H1 (cell line): ENCODE results near the gene MMP12. TPM values are rescaled to one million over a fixed set of nuclear protein-coding genes. Genes with fewer than 3 reads are reported as not detected.

Experiments used
- CTCF ChIA-PET: fragments of 300-600 bp; sonication (Branson Sonifier 250); formaldehyde crosslinking; loops from one replicate; lab custom pipeline; 2021; ENCODE audit not compliant: partially characterized antibody; lab: Charles Lee
- POLR2A ChIA-PET: fragments of 300-600 bp; sonication (Branson Sonifier 250); formaldehyde crosslinking; loops from one replicate; lab custom pipeline; 2021; ENCODE audit warnings: inconsistent platforms; ENCODE audit not compliant: partially characterized antibody; lab: Charles Lee
- DNase-seq, 2 experiments: peaks; one replicate each; pipeline versions ENCODE4 v3.0.0 to v3.0.0-alpha.2; 2010 to 2022; ENCODE audit warnings: low spot score in 2 of 2, low read depth in 1 of 2, mixed read lengths in 1 of 2
- FAIRE-seq: peaks from 2 replicates; lab custom pipeline; 2011; peaks lifted over from hg19 to GRCh38; lab: Jason Lieb, UNC
- H2AFZ ChIP-seq: 2 replicates; pipeline ENCODE4 v1.8.1; 2012; ENCODE audit warnings: low read length, inconsistent platforms
- H2AK5ac ChIP-seq: 2 replicates; pipeline ENCODE4 v1.6.1; 2013; ENCODE audit warnings: low read depth, low read length
- H2BK120ac ChIP-seq: replicated peaks from 2 replicates; pipeline ENCODE3; 2013; ENCODE audit warnings: low read depth, low read length, inconsistent platforms
- H2BK12ac ChIP-seq: 2 replicates; pipeline ENCODE4 v1.6.1; 2013; ENCODE audit warnings: low read depth, low read length
- H2BK15ac ChIP-seq: 2 replicates; pipeline ENCODE4 v1.6.1; 2013; ENCODE audit warnings: low read length
- H2BK20ac ChIP-seq: 2 replicates; pipeline ENCODE4 v1.6.1; 2013; ENCODE audit warnings: low read length
- H2BK5ac ChIP-seq: 2 replicates; pipeline ENCODE4 v1.6.1; 2013; ENCODE audit warnings: low read depth, low read length
- H3K14ac ChIP-seq: 2 replicates; pipeline ENCODE4 v1.6.1; 2013; ENCODE audit warnings: inconsistent platforms; ENCODE audit not compliant: insufficient read length
- H3K18ac ChIP-seq: 2 replicates; pipeline ENCODE4 v1.6.1; 2013; ENCODE audit warnings: low read length; ENCODE audit errors: extremely low read depth
- H3K23ac ChIP-seq: 2 replicates; pipeline ENCODE4 v1.6.1; 2013; ENCODE audit warnings: inconsistent platforms; ENCODE audit not compliant: insufficient read length
- H3K23me2 ChIP-seq: 2 replicates; pipeline ENCODE4 v1.6.1; 2013; ENCODE audit warnings: low read depth, low read length
- H3K27ac ChIP-seq: 2 replicates; pipeline ENCODE4 v1.6.1; 2011; ENCODE audit warnings: low read depth, low read length, inconsistent platforms
- H3K27me3 ChIP-seq, 4 experiments: replicated peaks in 1 of 4; 1 replicate in 1 of 4; 2 replicates in 3 of 4; pipeline versions ENCODE4 v1.6.1 to v1.8.1; 2011 to 2013; ENCODE audit warnings: low read length in 3 of 4, mild to moderate bottlenecking in 3 of 4, inconsistent platforms in 2 of 4, mixed read lengths in 2 of 4, moderate library complexity in 1 of 4; ENCODE audit not compliant: control insufficient read depth in 3 of 4, insufficient read depth in 3 of 4; ENCODE audit errors: extremely low read depth in 1 of 4
- H3K36me3 ChIP-seq, 4 experiments: 2 replicates each; pipeline versions ENCODE4 v1.6.1 to v1.8.1; 2011 to 2013; ENCODE audit warnings: mild to moderate bottlenecking in 4 of 4, low read length in 3 of 4, moderate library complexity in 2 of 4, control low read depth in 1 of 4, inconsistent platforms in 1 of 4; ENCODE audit not compliant: insufficient read depth in 4 of 4, control insufficient read depth in 2 of 4
- H3K4ac ChIP-seq: replicated peaks from 2 replicates; pipeline ENCODE3; 2013; ENCODE audit warnings: low read length, low read depth, mixed read lengths, inconsistent platforms; ENCODE audit not compliant: insufficient read length
- H3K4me1 ChIP-seq, 4 experiments: replicated peaks in 1 of 4; 1 replicate in 1 of 4; 2 replicates in 3 of 4; pipeline versions ENCODE4 v1.6.1 to v1.8.1; 2011 to 2013; ENCODE audit warnings: low read length in 3 of 4, inconsistent platforms in 2 of 4, mixed read lengths in 1 of 4; ENCODE audit not compliant: insufficient read depth in 4 of 4, control insufficient read depth in 3 of 4
- H3K4me2 ChIP-seq, 2 experiments: 2 replicates each; pipeline versions ENCODE4 v1.6.1 to v1.8.1; 2011 to 2013; ENCODE audit warnings: low read depth in 2 of 2, low read length in 2 of 2, control low read depth in 1 of 2, inconsistent platforms in 1 of 2, mild to moderate bottlenecking in 1 of 2; ENCODE audit not compliant: insufficient read depth in 1 of 2
- H3K4me3 ChIP-seq, 4 experiments: fragments of 200-600, 300-600 bp in 1 of 4; sonication (generic), shearing (Covaris generic), sonication (Bioruptor Twin) in 1 of 4; 2 replicates each; pipeline versions ENCODE4 v1.5.1 to v1.8.1; 2011 to 2016; ENCODE audit warnings: low read length in 4 of 4, low read depth in 3 of 4, control low read depth in 2 of 4, inconsistent platforms in 2 of 4, mild to moderate bottlenecking in 2 of 4, mixed read lengths in 1 of 4, moderate library complexity in 1 of 4; ENCODE audit not compliant: insufficient read depth in 2 of 4; ENCODE audit errors: extremely low read depth in 1 of 4
- H3K56ac ChIP-seq: replicated peaks from 2 replicates; pipeline ENCODE3; 2013; ENCODE audit warnings: low read depth, mild to moderate bottlenecking, mixed read lengths, low read length, inconsistent platforms; ENCODE audit not compliant: insufficient read length
- H3K79me1 ChIP-seq: 2 replicates; pipeline ENCODE4 v1.6.1; 2013; ENCODE audit warnings: low read depth, low read length, control low read depth
- H3K79me2 ChIP-seq, 2 experiments: 2 replicates each; pipeline versions ENCODE4 v1.6.1 to v1.8.1; 2012 to 2013; ENCODE audit warnings: low read length in 2 of 2, mild to moderate bottlenecking in 2 of 2, inconsistent platforms in 1 of 2; ENCODE audit not compliant: insufficient read depth in 2 of 2, control insufficient read depth in 1 of 2
- H3K9ac ChIP-seq, 4 experiments: replicated peaks in 1 of 4; 1 replicate in 1 of 4; 2 replicates in 3 of 4; pipeline versions ENCODE4 v1.6.1 to v1.8.1; 2011 to 2013; ENCODE audit warnings: low read depth in 3 of 4, low read length in 3 of 4, control low read depth in 2 of 4, mild to moderate bottlenecking in 2 of 4, moderate library complexity in 2 of 4, inconsistent platforms in 1 of 4; ENCODE audit errors: extremely low read depth in 1 of 4
- H3K9me3 ChIP-seq, 2 experiments: 2 replicates each; pipeline versions ENCODE4 v1.6.1 to v1.8.1; 2012 to 2013; ENCODE audit warnings: mild to moderate bottlenecking in 2 of 2, moderate library complexity in 2 of 2, control low read depth in 1 of 2, inconsistent platforms in 1 of 2, low read depth in 1 of 2, low read length in 1 of 2, mixed read lengths in 1 of 2; ENCODE audit not compliant: insufficient read depth in 2 of 2
- H4K20me1 ChIP-seq, 2 experiments: replicated peaks in 1 of 2; 2 replicates each; pipeline versions ENCODE3 to v1.8.1; 2011 to 2013; ENCODE audit warnings: inconsistent platforms in 2 of 2, low read length in 2 of 2, mild to moderate bottlenecking in 1 of 2; ENCODE audit not compliant: insufficient read depth in 2 of 2, control insufficient read depth in 1 of 2
- H4K5ac ChIP-seq: 2 replicates; pipeline ENCODE4 v1.6.1; 2013; ENCODE audit warnings: low read length, low read depth, mixed read lengths, inconsistent platforms; ENCODE audit not compliant: insufficient read length
- H4K8ac ChIP-seq: 2 replicates; pipeline ENCODE4 v1.8.0; 2013; ENCODE audit warnings: mild to moderate bottlenecking, moderate library complexity, low read length, inconsistent platforms; ENCODE audit not compliant: insufficient read depth; ENCODE audit errors: extremely low read depth
- H4K91ac ChIP-seq: replicated peaks from 2 replicates; pipeline ENCODE3; 2013; ENCODE audit warnings: low read length, mixed read lengths, inconsistent platforms; ENCODE audit not compliant: insufficient read length
- EP300 ChIP-seq, 2 experiments: IDR thresholded peaks; 1 replicate in 1 of 2; 2 replicates in 1 of 2; pipeline ENCODE4 v1.6.1; 2011 to 2012; ENCODE audit warnings: low read depth in 2 of 2, low read length in 2 of 2, mild to moderate bottlenecking in 2 of 2, borderline replicate concordance in 1 of 2, inconsistent platforms in 1 of 2, moderate library complexity in 1 of 2
- TAF1 ChIP-seq: IDR thresholded peaks from 2 replicates; pipeline ENCODE4 v1.6.1; 2011; ENCODE audit warnings: mild to moderate bottlenecking, low read depth, low read length
- ZNF274 ChIP-seq: IDR thresholded peaks from 2 replicates; pipeline ENCODE4 v1.7.0; 2012; ENCODE audit warnings: low read length, borderline replicate concordance; ENCODE audit errors: extremely low read depth
- WGBS, 2 experiments: shearing (Covaris generic) in 1 of 2; methylation state at CpG; one replicate each; pipeline versions ENCODE4 v1.1.6 to v1.1.7; 2013 to 2015; ENCODE audit warnings: low lambda C conversion rate in 2 of 2, mixed read lengths in 2 of 2, inconsistent platforms in 1 of 2, low coverage in 1 of 2, missing lambda C conversion rate in 1 of 2; ENCODE audit not compliant: insufficient replicate concordance in 2 of 2, insufficient coverage in 1 of 2, insufficient read length in 1 of 2; ENCODE audit errors: extremely low coverage in 1 of 2, missing lambda C conversion rate in 1 of 2; 5-methylcytosine and 5-hydroxymethylcytosine counted together
- polyA plus RNA-seq, 7 experiments: library from polyadenylated mRNA; depleted of rRNA in 3 of 7; stranded (reverse) in 5 of 7; unstranded in 2 of 7; fragments of >200 nt in 5 of 7; fragments of 200-250 nt in 2 of 7; gene quantifications; 1 replicate in 5 of 7; 2 replicates in 1 of 7; 4 replicates in 1 of 7; pipeline versions ENCODE4 v1.2.1 to v1.2.3, GENCODE V29; 2011 to 2013; ENCODE audit warnings: missing spikeins in 2 of 7, mixed read lengths in 2 of 7
- total RNA-seq: library from RNA; stranded (reverse); fragmentation: NEBNext Ultra II Directional; extraction: Animal tissue kit (Norgen Biotek cat#: 25700); gene quantifications from 2 replicates; pipeline ENCODE4 v1.2.1, GENCODE V29; 2021

MMP12 gene
- total and polyA plus RNA-seq, 2 of the 8 experiments (the other 6 are each of a cell fraction or from before 2014, with no cell fraction given) = not detected

DNA sequence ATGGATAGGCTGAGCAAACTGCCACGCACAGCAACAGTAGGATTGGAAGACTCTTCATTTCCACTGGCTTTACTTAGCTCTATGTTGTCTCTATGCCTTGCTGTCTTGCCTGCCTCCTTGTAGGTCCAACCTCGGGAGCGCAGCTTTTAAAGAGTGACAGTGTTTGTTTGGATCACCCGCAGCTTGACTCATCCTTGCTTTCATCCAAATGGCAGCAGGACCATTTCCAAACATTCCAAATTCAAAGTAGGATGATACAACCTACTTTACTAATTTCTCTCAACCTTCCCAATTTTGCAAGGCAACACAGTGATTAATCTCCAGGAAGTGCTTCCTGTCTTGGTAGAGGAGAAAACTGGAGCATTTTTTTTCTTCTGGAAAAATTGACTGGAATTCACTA, 31.3 kb downstream of the MMP12 start, which contains the start of gene MMP3:
MMP3 (minus strand) TSS at position 121 of the 400 bp plus-strand sequence; CDS start at position 58, 63 bp downstream.
- 82% methylated on average over 4 of the region's 4 CpGs; no CpG with 5 or more reads in 1 of the 2 experiments for WGBS, 2 experiments

More for the DNA sequence above, 31.3 kb downstream of the MMP12 start, which contains the start of gene MMP3:
- Histone ChIP-seq H3K9ac (no peak within 1 kb of the TSS), H4K91ac (no peak within 1 kb of the TSS), H3K18ac (no peak within 1 kb of the TSS), H3K56ac (no peak within 1 kb of the TSS), H3K4me2 (no peak within 1 kb of the TSS), H3K4me3 (no peak within 1 kb of the TSS), H3K36me3 (no peaks in the 10 kb centered on the region), H2BK15ac (no peak within 1 kb of the TSS), H4K5ac (no peak within 1 kb of the TSS), H3K14ac (no peak within 1 kb of the TSS), H2BK20ac (no peak within 1 kb of the TSS), H2BK5ac (no peak within 1 kb of the TSS), H3K27me3 (no peaks in the 10 kb centered on the region), H3K4ac (no peak within 1 kb of the TSS), H2AK5ac (no peak within 1 kb of the TSS), H2BK120ac (no peak within 1 kb of the TSS), H3K9me3 (no peaks in the 10 kb centered on the region), H3K79me1 (no peaks in the 10 kb centered on the region), H3K23ac (no peak within 1 kb of the TSS), H3K27ac (no peak within 1 kb of the TSS), H4K20me1 (no peaks in the 10 kb centered on the region), H3K79me2 (no peaks in the 10 kb centered on the region), H2AFZ (peak within 1 kb of the TSS; percentile 28), H3K23me2 (no peaks in the 10 kb centered on the region), H4K8ac (no peak within 1 kb of the TSS), H2BK12ac (no peak within 1 kb of the TSS), H3K4me1 (no peaks in the 10 kb centered on the region)
- no peak for TF ChIP-seq ZNF274
- TF ChIP-seq TAF1 = no peak
- TF ChIP-seq EP300 (IDR thresholded peaks at IDR 0.05; ENCODE audit: borderline replicate concordance in 1 of 2, low read depth in 2 of 2, low read length in 2 of 2) = no peak
- DNase-seq (no peak), FAIRE-seq (no peak)
- CTCF ChIA-PET = interaction anchor here (0.7 to 1.9 kb wide), 6 partner anchors 9 to 105 kb away, joined by 3 to 10 read pairs (median 3); no protein-coding TSS in a partner anchor
- POLR2A ChIA-PET = interaction anchor here (0.6 kb wide), 1 partner anchor 82 kb away, joined by 4 read pairs; no protein-coding TSS in a partner anchor
